Forelimb muscle (tissue), 1 donor: ENCODE measurements around the gene FAM120B. TPM values are rescaled to one million over a fixed set of nuclear protein-coding genes. Genes with fewer than 3 reads are reported as not detected.
"Not testable (repeated sequence)": the region's sequence is repeated elsewhere in the genome, so short reads cannot be mapped to it uniquely, and the experiment has no call there.

ENCODE experiments used
- DNase-seq: peaks from one replicate; pipeline ENCODE4 v3.0.0-alpha.2; 2013; ENCODE audit warnings: low read depth
- polyA plus RNA-seq: library from polyadenylated mRNA; unstranded; fragments of 120-200 nt; gene quantifications from one replicate; pipeline ENCODE4 v1.2.1, GENCODE V29; 2013; ENCODE audit not compliant: insufficient read length

FAM120B gene
- polyA plus RNA-seq, 1 donor, result 25.4 TPM

DNA sequence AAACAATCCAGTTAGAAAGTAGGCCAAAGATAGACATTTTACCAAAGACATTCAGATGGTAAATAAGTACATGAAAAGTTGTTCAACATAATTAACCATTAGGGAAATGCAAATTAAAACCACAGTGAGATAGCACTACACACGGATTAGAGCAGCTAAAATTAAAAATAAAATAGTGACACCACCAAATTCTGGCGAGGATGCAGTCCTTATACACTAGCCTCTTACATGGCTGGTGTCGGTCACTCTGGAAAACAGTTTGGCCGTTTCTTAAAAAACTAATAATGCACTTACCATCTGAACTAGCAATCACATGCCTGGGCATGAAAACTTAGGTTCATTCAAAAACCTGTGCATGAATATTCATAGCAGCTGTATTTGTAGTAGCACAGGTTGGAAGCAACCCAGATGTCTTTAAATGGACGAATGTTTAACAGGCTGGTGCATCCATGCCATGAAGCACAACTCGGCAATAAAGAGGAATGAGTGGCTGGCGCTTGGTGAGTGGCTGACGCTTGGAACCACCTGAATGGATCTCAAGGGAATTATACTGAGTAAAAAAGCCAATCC, 77.0 kb downstream of the FAM120B start:
- no peak for DNase-seq

DNA sequence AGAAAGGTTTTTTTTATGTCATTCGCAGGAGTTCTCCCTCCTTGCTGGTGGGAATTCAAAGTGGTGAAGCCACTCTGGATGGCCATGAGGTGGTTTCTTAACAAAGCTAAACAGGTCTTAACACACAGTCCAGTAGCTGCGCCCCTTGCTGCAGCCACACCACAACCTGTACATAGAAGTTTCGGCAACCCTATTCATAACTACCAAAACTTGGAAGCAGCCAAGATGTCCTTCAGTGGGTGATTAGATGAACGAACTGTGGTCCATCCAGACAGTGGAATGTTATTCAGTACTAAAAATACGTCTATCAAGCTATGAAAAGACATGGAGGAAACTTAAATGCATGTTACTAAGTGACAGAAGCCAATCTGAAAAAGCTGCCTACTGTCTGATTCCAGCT, 78.9 kb downstream of the FAM120B start:
- DNase-seq, result no peak

DNA sequence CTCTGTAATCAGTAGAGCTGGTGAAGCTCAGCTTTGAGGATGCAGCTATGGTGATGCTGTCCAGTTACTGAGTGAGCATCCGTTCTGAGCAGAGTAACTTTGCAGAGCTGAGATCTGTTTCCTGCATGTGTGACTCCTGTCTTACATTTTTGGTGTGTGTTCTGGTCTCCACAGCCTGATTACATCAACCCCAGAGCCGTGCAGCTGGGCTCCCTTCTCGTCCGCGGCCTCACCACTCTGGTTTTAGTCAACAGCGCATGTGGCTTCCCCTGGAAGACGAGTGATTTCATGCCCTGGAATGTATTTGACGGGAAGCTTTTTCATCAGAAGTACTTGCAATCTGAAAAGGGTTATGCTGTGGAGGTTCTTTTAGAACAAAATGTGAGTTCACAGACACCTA, 81.6 kb downstream of the FAM120B start:
- no peak for DNase-seq

DNA sequence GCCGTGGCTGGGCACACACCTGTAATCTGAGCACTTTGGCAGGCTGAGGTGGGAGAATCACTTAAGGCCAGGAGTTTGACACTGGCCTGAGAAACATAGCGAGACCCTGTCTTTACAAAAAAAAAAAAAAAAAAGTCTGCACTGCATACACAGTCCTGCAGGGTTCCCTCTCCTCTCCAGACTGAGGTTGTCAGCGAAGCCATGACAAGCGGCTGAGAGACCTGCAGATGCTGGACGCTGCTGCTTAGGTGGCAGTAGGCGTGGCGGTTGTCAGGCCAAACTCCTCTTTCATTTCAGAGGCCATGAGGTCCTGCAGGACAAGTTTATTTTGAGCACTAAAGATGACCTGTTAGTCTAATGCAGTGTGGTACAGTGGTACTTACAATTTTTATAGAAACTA, 86.5 kb downstream of the FAM120B start:
- DNase-seq, result no peak

DNA sequence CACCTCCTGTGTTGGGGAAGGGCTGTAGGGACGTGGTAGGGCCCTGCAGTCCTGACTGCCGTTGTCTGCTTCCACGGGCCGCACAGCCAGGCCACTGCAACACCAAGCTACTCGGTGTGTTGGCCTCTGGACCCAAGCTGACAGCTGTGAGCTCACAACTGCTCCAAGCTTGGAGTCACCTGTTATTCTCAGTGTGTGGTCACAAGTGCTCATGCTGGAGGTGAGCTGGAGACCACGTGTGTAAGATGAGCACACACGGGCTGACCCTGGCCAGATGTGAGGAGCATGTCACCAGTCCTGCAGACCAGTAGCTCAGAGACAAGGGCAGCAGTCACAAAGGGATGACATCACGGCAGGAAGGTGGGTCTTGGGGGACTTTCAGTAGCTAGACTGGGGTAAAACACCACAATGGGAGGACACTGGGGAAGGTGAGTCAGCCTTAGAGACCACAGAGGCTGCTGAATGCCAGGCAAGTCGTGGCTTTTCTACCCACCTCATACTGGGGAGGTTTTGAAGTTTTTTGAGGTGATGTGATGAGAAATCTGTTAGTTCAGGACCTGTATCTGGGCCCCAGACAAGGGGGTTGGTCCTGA, 87.3 kb downstream of the FAM120B start:
- DNase-seq, result no peak

DNA sequence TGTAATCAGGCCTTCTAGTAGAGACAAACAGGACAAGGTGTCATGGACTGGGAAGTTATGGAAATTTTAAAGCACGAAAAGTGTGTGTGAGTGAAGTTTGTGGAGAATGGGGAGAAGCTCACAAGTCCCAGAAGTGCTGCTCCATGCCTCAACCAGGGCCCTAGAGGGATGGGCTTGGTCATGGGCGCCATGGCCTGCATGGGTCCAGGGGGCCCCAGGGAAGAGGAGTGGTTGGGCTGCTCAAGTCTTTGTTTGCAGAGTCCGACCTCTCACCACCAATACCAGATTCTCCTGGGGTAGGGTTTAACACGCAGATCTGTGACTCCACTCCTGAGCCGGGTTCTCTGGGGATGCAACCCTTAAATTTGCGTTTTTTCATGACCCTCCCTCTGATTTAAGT, 88.4 kb downstream of the FAM120B start:
- no peak for DNase-seq

GRCh38 chr6:170398743-170399369, 92.3 kb downstream of the FAM120B start:
- not testable (repeated sequence) for DNase-seq

GRCh38 chr6:170399955-170400558, 93.5 kb downstream of the FAM120B start:
- not testable (repeated sequence) for DNase-seq

DNA sequence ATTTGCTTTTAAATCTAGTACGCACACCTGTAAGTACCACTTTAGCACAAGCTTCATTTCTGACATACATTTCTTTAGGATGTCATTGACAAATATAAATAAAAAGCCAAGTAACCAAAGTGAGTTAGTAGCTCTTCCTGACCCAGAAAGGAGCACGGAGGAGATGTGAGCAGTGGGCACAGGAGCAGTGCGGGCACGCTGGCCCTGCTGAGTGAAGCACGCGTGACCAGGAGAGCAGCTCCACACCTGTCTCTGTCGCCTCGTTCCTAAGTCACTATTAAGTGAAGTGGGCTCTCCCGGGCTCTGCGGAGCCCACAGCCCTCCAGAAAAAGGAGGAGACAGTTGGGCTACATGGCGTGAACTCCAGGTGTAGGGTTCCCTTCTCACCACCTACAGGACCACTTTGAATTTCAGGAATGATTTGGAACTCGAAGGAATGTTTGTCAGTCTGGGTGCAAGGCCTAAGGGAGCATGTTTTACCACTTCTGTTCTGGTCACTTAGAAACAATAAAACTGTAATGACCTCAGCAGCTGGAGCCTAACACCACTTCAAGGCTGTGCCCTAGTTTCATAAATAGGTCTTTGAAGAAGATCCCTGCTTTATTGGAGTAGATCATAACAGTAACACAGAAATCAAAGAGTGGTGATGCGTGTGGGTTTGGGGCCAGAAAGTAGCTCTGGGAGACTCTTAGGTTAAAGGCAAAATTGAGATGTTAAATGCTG, 95.9 kb downstream of the FAM120B start:
- no peak for DNase-seq

- no peak for DNase-seq
Measured at GRCh38 chr6:170403451-170403850, 96.9 kb downstream of the FAM120B start.

- no peak for DNase-seq
Measured at GRCh38 chr6:170404036-170404435, 97.5 kb downstream of the FAM120B start.

- DNase-seq, result no peak
Measured at GRCh38 chr6:170404697-170405096, 98.1 kb downstream of the FAM120B start.

- DNase-seq, result no peak
Measured at GRCh38 chr6:170405311-170405975, 98.9 kb downstream of the FAM120B start.

DNA sequence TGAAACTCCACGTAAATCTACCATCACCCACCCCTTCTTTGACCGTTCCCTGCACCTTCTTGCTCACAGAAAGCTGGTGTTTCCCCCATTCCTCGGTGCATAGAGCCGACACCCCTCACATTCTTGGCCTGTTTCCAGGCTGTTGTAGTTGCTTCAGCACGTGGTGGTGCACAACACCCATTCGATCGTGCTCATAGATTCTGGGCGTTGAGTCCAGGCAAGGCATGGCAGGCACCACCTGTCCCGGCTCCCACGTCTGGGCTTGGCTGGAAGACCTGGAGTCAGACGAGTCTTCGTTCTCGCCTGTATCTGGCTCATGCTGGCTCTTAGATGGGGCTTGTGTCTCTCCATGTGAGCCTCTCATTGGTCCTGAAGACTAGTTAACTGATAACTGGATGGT, 100.6 kb downstream of the FAM120B start:
- DNase-seq, result no peak

- no peak for DNase-seq
Measured at GRCh38 chr6:170407932-170408331, 101.4 kb downstream of the FAM120B start.

DNA sequence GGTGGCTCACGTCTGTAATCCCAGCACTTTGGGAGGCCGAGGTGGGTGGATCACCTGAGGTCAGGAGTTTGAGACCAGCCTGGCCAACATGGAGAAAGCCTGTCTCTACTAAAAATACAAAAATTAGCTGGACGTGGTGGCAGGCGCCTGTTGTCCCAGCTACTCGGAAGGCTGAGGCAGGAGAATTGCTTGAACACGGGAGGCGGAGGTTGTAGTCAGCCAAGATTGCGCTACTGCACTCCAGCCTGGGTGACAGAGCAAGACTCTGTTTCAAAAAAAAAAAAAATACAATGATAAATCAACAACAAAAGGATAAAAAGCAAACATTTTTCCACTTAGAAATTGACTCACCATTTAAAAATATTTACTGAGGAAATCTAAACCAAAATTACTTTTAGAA, 103.2 kb downstream of the FAM120B start:
- DNase-seq, result not testable (repeated sequence)

DNA sequence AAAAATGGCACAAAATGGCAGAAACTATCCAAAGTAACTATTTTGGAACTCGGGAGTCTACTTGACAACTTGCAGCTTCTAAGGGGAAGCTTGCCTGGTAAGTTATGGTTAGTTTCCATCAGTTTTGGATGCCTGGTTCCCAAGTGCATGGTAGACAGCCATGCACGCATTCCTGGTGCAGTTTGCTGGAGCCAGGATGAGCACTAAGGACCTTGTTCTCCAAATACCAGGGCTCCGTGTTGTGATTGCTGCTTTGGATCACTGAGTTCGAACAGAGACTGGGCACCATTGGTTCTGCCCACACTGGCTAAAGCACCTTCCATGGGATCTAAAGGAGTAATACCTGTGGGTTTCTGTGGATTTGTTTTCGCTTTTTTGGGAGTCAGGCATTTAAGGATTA, 103.7 kb downstream of the FAM120B start:
- DNase-seq, result no peak

DNA sequence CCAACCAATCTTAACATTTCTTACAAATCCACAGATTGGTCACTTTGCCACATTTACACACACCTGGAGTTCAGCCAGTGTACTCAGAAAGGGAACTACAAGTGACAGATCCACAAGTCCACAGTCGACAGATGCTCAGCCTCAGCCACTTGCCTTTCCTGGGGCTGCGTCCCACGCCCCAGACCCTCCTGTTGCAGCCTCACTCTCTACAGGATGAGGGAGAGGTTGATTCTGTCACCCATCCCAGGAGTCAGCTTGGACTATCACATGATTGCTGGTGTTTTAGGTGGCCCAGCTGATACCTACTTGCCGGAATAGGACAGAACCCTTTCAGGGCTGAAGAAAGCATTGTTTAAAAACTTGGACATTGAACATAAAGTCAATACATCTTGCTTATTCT, 108.8 kb downstream of the FAM120B start:
- DNase-seq, result no peak

DNA sequence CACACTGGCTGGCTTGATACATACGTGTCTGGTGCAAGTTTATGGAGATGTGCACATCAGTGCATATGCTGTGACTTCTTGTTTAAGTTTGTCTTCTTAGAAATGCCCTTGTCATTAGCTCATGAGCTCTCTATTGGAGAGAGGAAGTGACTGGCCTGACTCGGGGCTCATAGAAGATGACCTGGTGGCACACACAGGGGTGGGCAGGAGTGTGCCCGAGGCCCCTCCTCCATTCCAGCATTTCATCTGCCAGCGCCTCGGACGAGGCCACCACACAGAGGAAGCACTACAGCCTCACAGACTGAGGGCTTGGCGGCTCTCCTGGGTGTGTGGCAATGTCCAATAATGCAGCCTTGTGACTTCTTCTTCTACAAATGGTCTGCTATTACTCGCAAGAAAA, 109.7 kb downstream of the FAM120B start:
- no peak for DNase-seq

DNA sequence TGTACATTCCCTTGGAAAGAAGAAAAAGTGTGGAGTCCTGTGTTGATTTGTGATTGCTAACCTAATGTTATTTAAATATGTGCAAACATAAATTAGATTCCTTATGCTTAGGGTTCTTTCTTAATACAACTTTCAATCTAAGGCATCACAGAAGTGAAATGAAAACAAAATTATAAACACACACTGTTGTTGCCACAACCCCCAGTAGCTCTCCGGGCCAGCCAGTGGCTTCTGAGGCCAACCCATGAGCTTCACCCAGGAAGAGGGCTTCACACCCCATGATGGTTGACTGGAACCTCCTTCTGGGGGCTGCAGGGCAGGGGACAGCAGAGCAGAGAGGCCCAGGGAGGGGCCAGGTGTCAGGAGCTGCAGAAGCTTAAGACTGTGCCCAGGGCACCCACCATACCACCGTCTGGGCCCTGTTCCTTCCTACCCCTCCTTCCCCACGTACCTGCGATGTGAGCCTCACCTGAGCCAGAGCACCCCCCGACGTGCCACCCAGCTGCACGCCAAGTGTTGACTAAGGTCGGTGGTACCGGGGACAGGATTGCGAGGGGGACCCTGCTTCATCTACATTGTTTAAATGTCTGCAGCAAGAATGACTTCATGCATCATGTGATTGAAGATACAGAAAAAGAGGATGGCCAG, 110.5 kb downstream of the FAM120B start:
- no peak for DNase-seq

GRCh38 chr6:170417881-170418280, 111.3 kb downstream of the FAM120B start:
- DNase-seq, result no peak
